MM.1S (cell line): ENCODE data around the gene INPP4B.

Source experiments
- DNase-seq: peaks from one replicate; pipeline ENCODE4 v3.0.0-alpha.2; 2015
- H2AFZ ChIP-seq: fragments of 300-600 bp; sonication (generic); 2 replicates; pipeline ENCODE4 v1.6.0; 2016; ENCODE audit warnings: antibody characterized with exemption, low read length
- H3F3A ChIP-seq: fragments of 300-600 bp; sonication (generic); 2 replicates; pipeline ENCODE4 v1.6.1; 2016; ENCODE audit warnings: mild to moderate bottlenecking, antibody characterized with exemption, low read length, moderate library complexity, mixed read lengths; ENCODE audit not compliant: insufficient read depth
- H3K27ac ChIP-seq: fragments of 300-600 bp; sonication (generic); 2 replicates; pipeline ENCODE4 v1.5.1; 2016; ENCODE audit warnings: mild to moderate bottlenecking, low read length
- H3K27me3 ChIP-seq: fragments of 300-600 bp; sonication (generic); replicated peaks from 2 replicates; pipeline ENCODE4 v1.6.0; 2016; ENCODE audit warnings: low read length; ENCODE audit not compliant: insufficient read depth
- H3K36me3 ChIP-seq: fragments of 300-600 bp; sonication (generic); replicated peaks from 2 replicates; pipeline ENCODE4 v1.6.1; 2016; ENCODE audit warnings: mild to moderate bottlenecking, low read length, mixed read lengths; ENCODE audit not compliant: insufficient read depth
- H3K4me1 ChIP-seq: fragments of 300-600 bp; sonication (generic); 2 replicates; pipeline ENCODE4 v1.6.1; 2016; ENCODE audit warnings: low read length, mixed read lengths
- H3K4me2 ChIP-seq: fragments of 300-600 bp; sonication (generic); 2 replicates; pipeline ENCODE4 v1.6.0; 2016; ENCODE audit warnings: low read depth, low read length
- H3K4me3 ChIP-seq: fragments of 300-600 bp; sonication (generic); 2 replicates; pipeline ENCODE4 v1.5.1; 2016; ENCODE audit warnings: low read length, mixed read lengths
- H3K79me2 ChIP-seq: fragments of 300-600 bp; sonication (generic); 2 replicates; pipeline ENCODE4 v1.6.1; 2016; ENCODE audit warnings: mixed run types, low read length, mixed read lengths
- H3K9ac ChIP-seq: fragments of 300-600 bp; sonication (generic); 2 replicates; pipeline ENCODE4 v1.6.1; 2016; ENCODE audit warnings: low read length, mixed read lengths
- H3K9me2 ChIP-seq: fragments of 300-600 bp; sonication (generic); replicated peaks from 2 replicates; pipeline ENCODE4 v1.6.1; 2016; ENCODE audit warnings: mild to moderate bottlenecking, low read length, mixed read lengths; ENCODE audit not compliant: insufficient read depth
- H3K9me3 ChIP-seq: fragments of 300-600 bp; sonication (generic); replicated peaks from 2 replicates; pipeline ENCODE4 v1.6.1; 2016; ENCODE audit warnings: mild to moderate bottlenecking, low read length, mixed read lengths; ENCODE audit not compliant: insufficient read depth
- H4K20me1 ChIP-seq: fragments of 300-600 bp; sonication (generic); 2 replicates; pipeline ENCODE4 v1.6.1; 2016; ENCODE audit warnings: mild to moderate bottlenecking, low read length, moderate library complexity, mixed read lengths; ENCODE audit not compliant: insufficient read depth
- EZH2 ChIP-seq: fragments of 300-600 bp; sonication (generic); optimal IDR thresholded peaks from 2 replicates; pipeline ENCODE3; 2017; ENCODE audit warnings: low read depth, mild to moderate bottlenecking, antibody characterized with exemption, low read length, mixed read lengths
- EZH2phosphoT487 ChIP-seq: fragments of 300-600 bp; sonication (generic); IDR thresholded peaks from 2 replicates; pipeline ENCODE4 v1.6.1; 2018; ENCODE audit warnings: antibody characterized with exemption, low read length
- TF ChIP-seq, protein P1 (sequence below): fragments of 300-600 bp; sonication (generic); IDR thresholded peaks from 2 replicates; pipeline ENCODE4 v1.5.1; 2016; ENCODE audit warnings: antibody characterized with exemption, low read length, mixed read lengths

INPP4B gene

DNA sequence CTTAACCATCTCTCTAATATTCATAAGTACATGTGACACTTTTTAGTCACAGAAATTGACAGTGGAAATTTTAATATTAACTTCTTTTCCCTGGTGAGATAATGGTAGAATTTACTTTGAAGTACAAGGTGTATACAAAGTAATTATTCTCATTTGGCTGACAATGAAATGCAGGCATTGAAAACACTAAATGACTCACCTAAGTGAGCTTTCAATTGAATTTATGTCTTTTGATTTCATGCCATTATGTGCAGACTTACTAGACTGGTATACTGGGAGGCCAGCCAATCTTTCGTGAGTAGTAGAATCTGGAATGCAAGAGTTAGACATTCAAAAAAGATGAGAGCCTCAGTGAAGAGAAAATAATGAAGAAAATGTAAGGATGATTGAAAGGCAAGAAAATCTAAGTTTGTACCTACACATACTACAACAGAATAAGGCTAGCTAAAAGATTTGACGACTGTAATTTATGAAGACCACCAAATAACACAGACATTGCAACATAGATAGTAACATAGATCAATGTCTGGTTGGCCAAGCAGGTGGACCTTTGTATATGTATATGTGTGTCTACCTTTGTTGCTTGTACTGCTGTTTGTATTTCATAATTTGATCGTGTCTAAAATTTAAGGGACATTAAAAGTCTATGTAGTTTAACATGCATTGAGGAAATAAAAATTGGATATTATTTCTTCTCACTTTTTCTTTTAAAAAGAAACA lies 750.1 kb downstream of the INPP4B start:
- TF ChIP-seq, protein P1, sequence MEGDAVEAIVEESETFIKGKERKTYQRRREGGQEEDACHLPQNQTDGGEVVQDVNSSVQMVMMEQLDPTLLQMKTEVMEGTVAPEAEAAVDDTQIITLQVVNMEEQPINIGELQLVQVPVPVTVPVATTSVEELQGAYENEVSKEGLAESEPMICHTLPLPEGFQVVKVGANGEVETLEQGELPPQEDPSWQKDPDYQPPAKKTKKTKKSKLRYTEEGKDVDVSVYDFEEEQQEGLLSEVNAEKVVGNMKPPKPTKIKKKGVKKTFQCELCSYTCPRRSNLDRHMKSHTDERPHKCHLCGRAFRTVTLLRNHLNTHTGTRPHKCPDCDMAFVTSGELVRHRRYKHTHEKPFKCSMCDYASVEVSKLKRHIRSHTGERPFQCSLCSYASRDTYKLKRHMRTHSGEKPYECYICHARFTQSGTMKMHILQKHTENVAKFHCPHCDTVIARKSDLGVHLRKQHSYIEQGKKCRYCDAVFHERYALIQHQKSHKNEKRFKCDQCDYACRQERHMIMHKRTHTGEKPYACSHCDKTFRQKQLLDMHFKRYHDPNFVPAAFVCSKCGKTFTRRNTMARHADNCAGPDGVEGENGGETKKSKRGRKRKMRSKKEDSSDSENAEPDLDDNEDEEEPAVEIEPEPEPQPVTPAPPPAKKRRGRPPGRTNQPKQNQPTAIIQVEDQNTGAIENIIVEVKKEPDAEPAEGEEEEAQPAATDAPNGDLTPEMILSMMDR = no peak
- no peak for TF ChIP-seq EZH2phosphoT487
- TF ChIP-seq EZH2 = no peak
- DNase-seq = no peak
- Histone ChIP-seq H3K36me3 (no peaks in the 10 kb centered on the region), H2AFZ (no peak overlapping the region), H3K79me2 (no peaks in the 10 kb centered on the region), H3K9me3 (no peaks in the 10 kb centered on the region), H3K27me3 (no peaks in the 10 kb centered on the region), H3K27ac (no peak overlapping the region), H4K20me1 (no peaks in the 10 kb centered on the region), H3K4me3 (no peak overlapping the region), H3F3A (no peaks in the 10 kb centered on the region), H3K9me2 (no peaks in the 10 kb centered on the region), H3K4me1 (no peaks in the 10 kb centered on the region), H3K4me2 (no peak overlapping the region), H3K9ac (no peak overlapping the region)

DNA sequence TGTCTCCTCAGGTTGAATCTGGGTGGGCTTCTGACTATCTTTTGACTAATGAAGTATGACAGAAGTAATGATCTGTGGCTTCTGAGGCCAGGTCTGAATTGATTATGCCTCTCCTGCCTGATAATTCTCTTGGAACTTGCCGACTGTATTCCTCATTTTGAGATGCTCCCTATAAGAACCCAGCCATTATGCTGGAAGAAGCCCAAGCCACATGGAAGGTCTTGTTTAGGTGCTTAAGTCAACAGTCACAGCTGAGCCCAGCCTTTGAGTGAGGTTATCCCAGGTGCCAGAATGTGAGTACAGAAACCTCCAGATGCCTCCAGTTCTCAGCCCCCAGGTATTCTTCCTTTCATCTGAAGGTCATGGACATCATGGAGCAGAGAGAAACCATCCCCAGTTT lies 753.2 kb downstream of the INPP4B start:
- H3K79me2 ChIP-seq = no peaks in the 10 kb centered on the region
- DNase-seq = no peak
- no peaks in the 10 kb centered on the region for H3K27me3 ChIP-seq
- no peaks in the 10 kb centered on the region for H3K36me3 ChIP-seq
- no peaks in the 10 kb centered on the region for H3K9me3 ChIP-seq
- no peak overlapping the region for H3K4me3 ChIP-seq
- H3F3A ChIP-seq = no peaks in the 10 kb centered on the region
- H3K4me2 ChIP-seq = no peak overlapping the region
- TF ChIP-seq, protein P1 = no peak
- TF ChIP-seq EZH2 (no peak), EZH2phosphoT487 (no peak)
- no peak overlapping the region for H2AFZ ChIP-seq
- H3K9me2 ChIP-seq = no peaks in the 10 kb centered on the region
- no peak overlapping the region for H3K9ac ChIP-seq
- no peaks in the 10 kb centered on the region for H3K4me1 ChIP-seq
- H4K20me1 ChIP-seq = no peaks in the 10 kb centered on the region
- H3K27ac ChIP-seq = no peak overlapping the region

DNA sequence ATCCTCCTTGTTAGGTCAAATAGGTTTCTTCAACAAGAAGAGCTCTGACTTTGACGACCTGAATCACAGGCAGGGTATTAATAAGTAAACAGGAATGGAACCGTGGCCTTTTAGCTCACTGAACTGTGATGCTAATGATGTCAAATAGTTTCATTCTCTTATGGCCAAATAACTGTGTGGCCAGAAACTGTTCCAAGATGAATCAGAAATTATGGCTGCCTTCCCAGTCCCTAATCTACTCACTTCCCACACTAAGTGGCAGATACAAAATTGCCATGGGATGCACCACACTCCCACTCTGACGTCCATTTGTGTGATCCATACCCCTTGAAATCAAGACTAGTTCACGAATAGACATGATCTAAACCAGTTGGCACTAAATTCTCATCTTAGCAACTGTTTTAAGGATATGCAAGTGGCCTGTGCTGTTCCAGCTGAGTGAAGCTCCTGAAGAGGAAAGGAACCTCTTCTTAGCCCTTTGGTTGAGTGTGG lies 754.4 kb downstream of the INPP4B start:
- Histone ChIP-seq H3K4me3 (no peak overlapping the region), H3K9ac (no peak overlapping the region), H3K9me3 (no peaks in the 10 kb centered on the region), H3K4me2 (no peak overlapping the region), H3K79me2 (no peaks in the 10 kb centered on the region), H3K9me2 (no peaks in the 10 kb centered on the region), H3K4me1 (no peaks in the 10 kb centered on the region), H3K27me3 (no peaks in the 10 kb centered on the region), H3F3A (no peaks in the 10 kb centered on the region), H3K36me3 (no peaks in the 10 kb centered on the region), H4K20me1 (no peaks in the 10 kb centered on the region), H2AFZ (no peak overlapping the region), H3K27ac (no peak overlapping the region)
- DNase-seq = no peak
- TF ChIP-seq EZH2phosphoT487 (no peak), EZH2 (no peak)
- TF ChIP-seq, protein P1 = no peak
